Bronchial epithelial cell (primary cell): ENCODE data around the gene ARHGAP20. TPM values are rescaled to one million over a fixed set of nuclear protein-coding genes. Genes with fewer than 3 reads are reported as not detected.
A peak's percentile ranks its signal among the peaks of the same experiment; 100 is the strongest.

Experiments used
- DNase-seq: peaks from one replicate; pipeline ENCODE4 v3.0.0-alpha.2; 2010; ENCODE audit warnings: low read depth
- FAIRE-seq: peaks from 2 replicates; lab custom pipeline; 2011; peaks lifted over from hg19 to GRCh38; lab: Jason Lieb, UNC
- H3K27me3 ChIP-seq: 2 replicates; pipeline ENCODE4 v1.5.1; 2011; ENCODE audit warnings: low read length; ENCODE audit not compliant: control insufficient read depth, insufficient read depth
- H3K36me3 ChIP-seq: 2 replicates; pipeline ENCODE4 v1.5.1; 2011; ENCODE audit warnings: low read length; ENCODE audit not compliant: control insufficient read depth, insufficient read depth
- H3K4me3 ChIP-seq: 2 replicates; pipeline ENCODE4 v1.5.1; 2011; ENCODE audit warnings: mild to moderate bottlenecking, low read depth, low read length, control low read depth
- CTCF ChIP-seq: IDR thresholded peaks from 2 replicates; pipeline ENCODE4 v1.5.1; 2011; ENCODE audit warnings: mild to moderate bottlenecking, moderate library complexity, low read length, control low read depth, inconsistent platforms; ENCODE audit not compliant: insufficient read depth, severe bottlenecking
- total RNA-seq: library from RNA; depleted of rRNA; stranded (reverse); fragments of >200 nt; gene quantifications from 2 replicates; pipeline ENCODE4 v1.2.1, GENCODE V29; 2014

The ARHGAP20 gene
- total RNA-seq, 1 donor from 2014 or later, result under 0.01 TPM

GRCh38 chr11:110734790-110735189 lies 22.6 kb upstream of the ARHGAP20 start:
- no peak for TF ChIP-seq CTCF
- no peak for DNase-seq
- Histone ChIP-seq H3K4me3 (no peak overlapping the region), H3K36me3 (no peaks in the 10 kb centered on the region), H3K27me3 (no peaks in the 10 kb centered on the region)
- no peak for FAIRE-seq

DNA sequence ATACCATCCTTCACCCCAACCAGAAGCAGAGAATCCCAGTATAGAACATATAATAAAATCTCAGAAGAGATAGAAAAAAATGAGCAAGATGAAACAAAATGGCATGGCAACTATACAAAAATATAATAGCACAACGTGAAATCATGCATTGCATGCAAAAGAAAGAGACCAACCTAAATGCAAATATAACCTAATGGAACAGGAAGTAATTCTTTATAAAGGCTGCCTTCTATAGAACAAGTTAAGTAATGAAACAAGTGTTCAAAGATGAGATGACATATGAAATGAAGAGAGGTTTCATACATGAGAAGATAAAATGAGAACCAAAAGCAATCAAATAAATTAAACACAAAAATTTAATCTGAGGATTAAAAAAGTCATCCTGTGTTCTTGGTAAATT lies 18.5 kb upstream of the ARHGAP20 start:
- Histone ChIP-seq H3K4me3 (no peak overlapping the region), H3K36me3 (no peaks in the 10 kb centered on the region), H3K27me3 (no peaks in the 10 kb centered on the region)
- DNase-seq, result no peak
- no peak for TF ChIP-seq CTCF
- no peak for FAIRE-seq

- no peak for TF ChIP-seq CTCF
- peak; percentile 46 for DNase-seq
- Histone ChIP-seq H3K27me3 (no peaks in the 10 kb centered on the region), H3K4me3 (no peak overlapping the region), H3K36me3 (no peaks in the 10 kb centered on the region)
- no peak for FAIRE-seq
Observed at GRCh38 chr11:110728883-110729282, 16.6 kb upstream of the ARHGAP20 start.

GRCh38 chr11:110728476-110728875 lies 16.2 kb upstream of the ARHGAP20 start:
- no peaks in the 10 kb centered on the region for H3K36me3 ChIP-seq
- TF ChIP-seq CTCF, result no peak
- FAIRE-seq (no peak), DNase-seq (peak; percentile 17)
- H3K27me3 ChIP-seq, result no peaks in the 10 kb centered on the region
- H3K4me3 ChIP-seq, result no peak overlapping the region

DNA sequence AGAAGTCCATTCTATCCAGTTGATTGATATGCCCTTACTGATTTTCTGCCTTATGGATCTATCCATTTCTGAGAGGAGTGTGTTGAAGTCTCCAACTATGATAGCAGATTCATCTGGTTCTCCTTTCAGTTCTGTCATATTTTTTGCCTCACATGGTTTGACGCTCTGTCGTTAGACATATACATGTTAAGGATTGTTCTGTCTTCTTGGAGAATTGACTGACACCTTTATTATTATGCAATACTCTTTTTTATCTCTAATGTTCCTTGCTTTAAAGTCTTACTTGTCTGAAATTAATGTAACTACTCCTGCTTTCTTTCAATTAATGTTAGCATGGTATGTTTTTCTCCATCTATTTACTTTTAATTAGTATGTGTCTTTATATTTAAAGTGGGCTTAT lies 12.1 kb upstream of the ARHGAP20 start:
- TF ChIP-seq CTCF, result no peak
- Histone ChIP-seq H3K27me3 (peaks cover 1% of the 10 kb centered on the region), H3K36me3 (no peaks in the 10 kb centered on the region), H3K4me3 (no peak overlapping the region)
- DNase-seq, result no peak
- no peak for FAIRE-seq
